Nephron progenitor cell (in vitro differentiated cells): ENCODE results near the gene OR12D1.

Experiments used
- DNase-seq: peaks from one replicate; pipeline ENCODE4 v3.0.0; 2021
- H3K27ac Mint-ChIP-seq: 2 replicates; pipeline ENCODE4 v1.8.0; 2021; ENCODE audit warnings: mild to moderate bottlenecking, moderate library complexity, mixed read lengths
- H3K27me3 Mint-ChIP-seq: 2 replicates; pipeline ENCODE4 v1.8.0; 2021; ENCODE audit warnings: mild to moderate bottlenecking, low read depth, mixed read lengths; ENCODE audit not compliant: poor library complexity
- H3K36me3 Mint-ChIP-seq: 2 replicates; pipeline ENCODE4 v1.8.0; 2021; ENCODE audit warnings: low read depth, mixed read lengths
- H3K4me1 Mint-ChIP-seq: 2 replicates; pipeline ENCODE4 v1.8.0; 2021; ENCODE audit warnings: mixed read lengths
- H3K4me3 Mint-ChIP-seq: 2 replicates; pipeline ENCODE4 v1.8.0; 2021; ENCODE audit warnings: mild to moderate bottlenecking, moderate library complexity, mixed read lengths
- H3K9me3 Mint-ChIP-seq: 2 replicates; pipeline ENCODE4 v1.8.0; 2021; ENCODE audit warnings: mild to moderate bottlenecking, moderate library complexity, mixed read lengths
- CTCF ChIP-seq: fragments of 200-600 bp; sonication (generic); IDR thresholded peaks from 2 replicates; pipeline ENCODE4 v1.5.0; 2021; ENCODE audit warnings: antibody characterized with exemption

Gene OR12D1

DNA sequence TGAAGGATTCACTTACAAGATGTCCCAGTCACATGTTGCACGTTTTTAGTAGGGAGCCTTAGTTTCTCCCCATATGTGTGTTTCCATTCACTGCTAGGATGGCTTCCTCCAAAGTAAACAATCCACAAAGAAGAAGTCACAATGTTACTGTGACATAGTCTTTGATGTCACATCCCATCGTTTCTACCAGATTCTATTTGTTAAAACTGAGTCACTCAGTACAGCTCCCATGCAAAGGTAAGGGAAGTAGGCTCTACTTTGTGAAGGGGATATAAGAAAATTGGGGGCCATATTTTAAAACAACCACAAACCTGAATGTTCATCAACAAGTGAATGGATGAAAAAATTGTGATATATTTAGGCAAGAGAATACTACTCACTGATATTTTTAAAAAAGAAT lies 42.2 kb downstream of the OR12D1 start, which contains the start of the genes OR11A1 and OR2H1:
Gene OR11A1, minus strand, starts transcription at position 101 of the 400 bp plus-strand sequence. CDS start 29,430 bp downstream, outside the sequence.
Gene OR2H1, plus strand, starts transcription at position 185 of the 400 bp plus-strand sequence. CDS start 4,615 bp downstream, outside the sequence.
- Mint-ChIP-seq H3K4me1 (no peaks in the 10 kb centered on the region), H3K36me3 (no peaks in the 10 kb centered on the region), H3K4me3 (no peak within 1 kb of the TSS), H3K27ac (no peak within 1 kb of the TSS), H3K9me3 (no peaks in the 10 kb centered on the region), H3K27me3 (peaks cover 7% of the 10 kb centered on the region)
- no peak for TF ChIP-seq CTCF
- DNase-seq, result no peak

DNA sequence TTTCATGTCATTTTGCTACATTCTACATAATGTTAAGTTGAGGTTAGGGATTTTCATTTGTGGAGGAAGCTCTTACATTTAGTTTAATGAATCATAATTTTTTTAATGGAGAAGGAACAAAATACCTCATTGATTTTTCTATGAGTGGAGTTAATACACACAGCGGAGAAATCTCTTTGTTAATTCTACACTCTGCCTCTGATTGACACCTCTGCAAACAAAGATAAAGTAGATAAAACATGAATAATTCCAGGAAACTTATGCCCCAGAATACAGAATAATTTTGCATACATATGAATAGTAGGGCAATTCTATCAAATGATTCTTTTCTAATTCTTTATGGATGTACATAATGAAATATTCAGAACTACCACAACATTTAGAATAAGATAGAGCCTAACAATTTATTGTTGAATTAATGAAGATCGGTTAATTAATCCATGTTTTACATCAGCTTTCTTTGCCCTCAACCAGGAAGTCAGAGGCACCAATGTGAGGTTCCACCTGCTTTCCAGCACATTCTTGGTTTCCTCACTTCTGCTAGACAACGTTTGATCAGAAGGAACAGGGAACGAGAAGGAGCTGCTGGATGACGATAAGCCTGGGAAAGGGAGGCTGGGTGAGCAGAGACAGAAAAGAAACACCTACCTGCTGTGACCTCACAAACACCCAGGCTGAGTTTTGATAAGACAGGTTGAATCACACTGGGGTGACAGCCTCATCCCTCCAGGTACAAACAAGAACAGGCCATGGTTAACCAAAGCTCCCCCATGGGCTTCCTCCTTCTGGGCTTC lies 46.5 kb downstream of the OR12D1 start:
- DNase-seq, result no peak
- no peak for TF ChIP-seq CTCF
- H3K9me3 Mint-ChIP-seq, result no peaks in the 10 kb centered on the region
- no peaks in the 10 kb centered on the region for H3K36me3 Mint-ChIP-seq
- H3K27me3 Mint-ChIP-seq, result peaks cover 12% of the 10 kb centered on the region
- H3K27ac Mint-ChIP-seq, result no peak overlapping the region
- no peaks in the 10 kb centered on the region for H3K4me1 Mint-ChIP-seq
- no peak overlapping the region for H3K4me3 Mint-ChIP-seq

DNA sequence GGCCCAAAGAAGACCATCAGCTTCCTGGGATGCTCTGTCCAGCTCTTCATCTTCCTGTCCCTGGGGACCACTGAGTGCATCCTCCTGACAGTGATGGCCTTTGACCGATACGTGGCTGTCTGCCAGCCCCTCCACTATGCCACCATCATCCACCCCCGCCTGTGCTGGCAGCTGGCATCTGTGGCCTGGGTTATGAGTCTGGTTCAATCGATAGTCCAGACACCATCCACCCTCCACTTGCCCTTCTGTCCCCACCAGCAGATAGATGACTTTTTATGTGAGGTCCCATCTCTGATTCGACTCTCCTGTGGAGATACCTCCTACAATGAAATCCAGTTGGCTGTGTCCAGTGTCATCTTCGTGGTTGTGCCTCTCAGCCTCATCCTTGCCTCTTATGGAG lies 47.3 kb downstream of the OR12D1 start:
- Mint-ChIP-seq H3K36me3 (no peaks in the 10 kb centered on the region), H3K27me3 (peaks cover 14% of the 10 kb centered on the region), H3K27ac (peak overlapping the region; percentile 21), H3K9me3 (no peaks in the 10 kb centered on the region), H3K4me3 (no peak overlapping the region), H3K4me1 (no peaks in the 10 kb centered on the region)
- DNase-seq, result no peak
- no peak for TF ChIP-seq CTCF

DNA sequence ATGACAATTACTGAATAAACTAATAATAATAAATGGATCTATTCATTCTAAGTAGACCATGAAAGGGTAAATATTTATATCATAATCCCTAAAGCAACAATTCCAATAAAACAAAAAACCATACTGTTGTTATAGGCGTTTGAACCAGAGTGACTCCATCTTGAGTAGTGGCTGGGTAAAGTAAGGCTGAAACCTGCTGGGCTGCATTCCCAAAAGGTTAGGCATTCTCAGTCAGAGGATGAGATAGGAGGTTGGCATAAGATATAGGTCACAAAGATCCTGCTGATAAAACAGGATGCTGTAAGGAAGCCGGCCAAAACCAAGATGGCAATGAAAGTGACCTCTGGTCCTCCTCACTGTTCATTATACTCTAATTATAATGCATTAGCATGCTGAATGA lies 50.6 kb downstream of the OR12D1 start:
- no peak overlapping the region for H3K4me3 Mint-ChIP-seq
- H3K4me1 Mint-ChIP-seq, result no peaks in the 10 kb centered on the region
- H3K27ac Mint-ChIP-seq, result no peak overlapping the region
- H3K36me3 Mint-ChIP-seq, result no peaks in the 10 kb centered on the region
- peaks cover 14% of the 10 kb centered on the region for H3K27me3 Mint-ChIP-seq
- H3K9me3 Mint-ChIP-seq, result no peaks in the 10 kb centered on the region
- DNase-seq, result no peak
- no peak for TF ChIP-seq CTCF

GRCh38 chr6:29465801-29466200 lies 51.1 kb downstream of the OR12D1 start:
- DNase-seq, result no peak
- no peak for TF ChIP-seq CTCF
- Mint-ChIP-seq H3K4me3 (no peak overlapping the region), H3K27ac (no peak overlapping the region), H3K27me3 (peaks cover 17% of the 10 kb centered on the region), H3K4me1 (no peaks in the 10 kb centered on the region), H3K9me3 (no peaks in the 10 kb centered on the region), H3K36me3 (no peaks in the 10 kb centered on the region)

- no peak overlapping the region for H3K4me3 Mint-ChIP-seq
Observed at GRCh38 chr6:29466241-29466640, 51.5 kb downstream of the OR12D1 start.

More at GRCh38 chr6:29466241-29466640, 51.5 kb downstream of the OR12D1 start:
- Mint-ChIP-seq H3K27me3 (peaks cover 17% of the 10 kb centered on the region), H3K36me3 (no peaks in the 10 kb centered on the region), H3K27ac (no peak overlapping the region), H3K4me1 (no peaks in the 10 kb centered on the region), H3K9me3 (no peaks in the 10 kb centered on the region)
- no peak for TF ChIP-seq CTCF
- no peak for DNase-seq
